Immature natural killer cell (primary cell): ENCODE results near the gene SHQ1. TPM values are rescaled to one million over a fixed set of nuclear protein-coding genes. Genes with fewer than 3 reads are reported as not detected.

Experiments
- DNase-seq, 3 donors: peaks; one replicate each; pipeline ENCODE4 v3.0.0; 2022; ENCODE audit warnings: mixed read lengths in 1 of 3
- H3K27ac Mint-ChIP-seq, 6 donors: one replicate each; pipeline ENCODE4 v1.8.0; 2020; ENCODE audit warnings: mixed read lengths in 6 of 6, mild to moderate bottlenecking in 5 of 6, inconsistent platforms in 4 of 6, moderate library complexity in 3 of 6
- H3K27me3 Mint-ChIP-seq, 3 donors: one replicate each; pipeline ENCODE4 v1.8.0; 2020 to 2021; ENCODE audit warnings: low read depth in 3 of 3, mild to moderate bottlenecking in 3 of 3, mixed read lengths in 3 of 3, moderate library complexity in 3 of 3, inconsistent platforms in 1 of 3
- H3K36me3 Mint-ChIP-seq, 3 donors: one replicate each; pipeline ENCODE4 v1.8.0; 2020; ENCODE audit warnings: mixed read lengths in 3 of 3, inconsistent platforms in 2 of 3, mild to moderate bottlenecking in 2 of 3
- H3K4me1 Mint-ChIP-seq, 2 donors: one replicate each; pipeline ENCODE4 v1.8.0; 2020; ENCODE audit warnings: inconsistent platforms in 2 of 2, mild to moderate bottlenecking in 2 of 2, mixed read lengths in 2 of 2, moderate library complexity in 1 of 2
- H3K4me3 Mint-ChIP-seq, 5 donors: one replicate each; pipeline ENCODE4 v1.8.0; 2020; ENCODE audit warnings: mild to moderate bottlenecking in 5 of 5, mixed read lengths in 5 of 5, inconsistent platforms in 3 of 5, moderate library complexity in 3 of 5
- H3K9me3 Mint-ChIP-seq, 6 donors: one replicate each; pipeline ENCODE4 v1.8.0; 2020; ENCODE audit warnings: mild to moderate bottlenecking in 6 of 6, mixed read lengths in 6 of 6, inconsistent platforms in 4 of 6, moderate library complexity in 3 of 6
- polyA plus RNA-seq, 3 donors: library from polyadenylated mRNA; unstranded; fragments of 300-500 nt; fragmentation: Illumina TruSeq; gene quantifications; one replicate each; pipeline ENCODE4 v1.2.3, GENCODE V29; 2021

Gene SHQ1
- 10 to 100 TPM; 12.4 to 27.4 (median 15.3) TPM for polyA plus RNA-seq

GRCh38 chr3:72847751-72848702 is at the start of gene SHQ1:
SHQ1 (minus strand) TSS chr3:72848445; CDS start chr3:72848340, 105 bp downstream.
- peaks cover 0 to 22% (median 3%) of the 10 kb centered on the region in 3 donors for H3K27me3 Mint-ChIP-seq
- peak within 1 kb of the TSS; percentile 71 to 92 (median 90) for H3K27ac Mint-ChIP-seq
- peak; percentile 89 to 91 (median 90) for DNase-seq
- peak within 1 kb of the TSS; percentile 87 to 96 (median 93) for H3K4me3 Mint-ChIP-seq
- H3K4me1 Mint-ChIP-seq, result peaks cover 35 to 64% of the 10 kb centered on the region in 2 donors
- peaks cover 0 to 9% (median 0%) of the 10 kb centered on the region in 3 donors for H3K36me3 Mint-ChIP-seq
- H3K9me3 Mint-ChIP-seq, result no peaks in the 10 kb centered on the region

DNA sequence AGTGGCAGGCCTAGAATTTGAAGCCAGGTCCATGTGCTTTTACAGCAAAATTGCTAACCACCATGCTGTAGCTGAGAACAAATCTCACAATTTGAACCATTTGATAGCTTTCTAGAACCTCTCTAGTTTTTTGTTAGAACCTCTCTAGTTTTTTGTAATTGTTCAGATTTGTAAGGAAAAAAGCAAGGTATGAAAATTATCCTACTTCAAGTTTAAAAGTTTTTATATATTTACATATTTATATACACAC is 49.4 kb upstream of the SHQ1 start:
- no peak for DNase-seq
- no peaks in the 10 kb centered on the region for H3K4me1 Mint-ChIP-seq
- no peak overlapping the region for H3K27ac Mint-ChIP-seq
- no peak overlapping the region for H3K4me3 Mint-ChIP-seq
- H3K9me3 Mint-ChIP-seq, result no peaks in the 10 kb centered on the region
- peaks cover 0 to 6% (median 0%) of the 10 kb centered on the region in 3 donors for H3K27me3 Mint-ChIP-seq
- H3K36me3 Mint-ChIP-seq, result no peaks in the 10 kb centered on the region

DNA sequence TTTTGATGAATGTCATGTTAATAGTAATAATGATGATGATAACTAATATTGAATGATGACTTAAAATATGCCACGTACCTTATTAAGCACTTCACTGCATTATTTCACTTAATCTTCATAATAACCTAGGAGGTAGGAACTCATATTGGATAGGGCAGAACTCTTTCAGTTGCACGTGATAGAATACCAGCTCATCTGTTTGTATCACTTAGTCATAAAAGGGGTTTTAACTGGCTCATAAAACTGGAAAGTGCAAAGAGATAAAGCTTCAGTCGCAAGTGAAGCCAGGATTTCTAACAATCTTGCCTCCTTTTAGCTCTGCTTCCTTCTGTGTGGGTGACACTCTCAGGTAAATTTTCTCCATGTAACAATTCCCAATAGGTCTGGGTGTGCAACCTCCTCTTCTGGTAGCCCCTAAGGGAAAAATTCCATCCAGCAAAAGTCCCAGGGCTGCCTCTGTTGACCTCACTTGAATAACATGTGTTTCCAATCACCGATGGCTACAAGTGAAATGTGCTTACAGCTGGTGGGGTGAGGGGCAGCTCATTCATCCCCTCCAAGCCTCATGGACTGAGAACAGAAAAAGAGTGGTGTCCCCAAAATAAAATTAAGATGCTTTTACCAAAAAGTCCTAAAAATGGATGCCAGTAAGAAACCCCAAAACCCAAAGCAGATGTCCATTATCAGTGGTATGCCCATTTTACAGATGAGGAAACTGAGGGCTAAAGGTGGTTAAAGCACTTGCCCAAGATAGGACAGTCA is 48.9 kb upstream of the SHQ1 start:
- Mint-ChIP-seq H3K4me3 (no peak overlapping the region), H3K27ac (no peak overlapping the region), H3K4me1 (no peaks in the 10 kb centered on the region), H3K27me3 (peaks cover 0 to 6% (median 1%) of the 10 kb centered on the region in 3 donors), H3K9me3 (no peaks in the 10 kb centered on the region), H3K36me3 (no peaks in the 10 kb centered on the region)
- no peak for DNase-seq

GRCh38 chr3:72894976-72895552 is 46.8 kb upstream of the SHQ1 start:
- Mint-ChIP-seq H3K36me3 (no peaks in the 10 kb centered on the region), H3K4me3 (no peak overlapping the region), H3K27ac (no peak overlapping the region), H3K4me1 (no peaks in the 10 kb centered on the region), H3K9me3 (no peaks in the 10 kb centered on the region), H3K27me3 (peaks cover 0 to 13% (median 3%) of the 10 kb centered on the region in 3 donors)
- DNase-seq, result no peak

DNA sequence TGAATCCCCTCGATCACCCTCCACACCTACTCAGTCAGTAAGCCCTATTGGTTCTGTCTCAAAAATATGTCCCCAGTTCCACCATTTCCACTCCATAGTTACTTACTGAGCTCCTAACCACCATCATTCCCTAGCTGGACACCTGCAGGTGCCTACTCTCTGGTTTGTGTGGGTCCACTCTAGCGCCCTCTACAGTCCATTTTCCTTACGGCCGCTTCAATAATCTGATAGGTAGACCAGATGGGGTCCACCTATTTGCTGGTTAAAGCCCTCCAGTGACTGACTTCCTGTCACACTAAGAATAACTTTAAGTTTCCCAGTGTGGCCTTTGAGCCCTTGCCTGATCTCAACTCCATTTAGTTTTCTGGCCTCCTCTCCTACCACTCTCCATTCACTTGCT is 44.6 kb upstream of the SHQ1 start:
- H3K4me1 Mint-ChIP-seq, result peaks cover 0 to under 1% of the 10 kb centered on the region in 2 donors
- H3K27ac Mint-ChIP-seq, result no peak overlapping the region
- DNase-seq, result no peak
- H3K4me3 Mint-ChIP-seq, result no peak overlapping the region
- peaks cover 0 to 9% (median 5%) of the 10 kb centered on the region in 3 donors for H3K27me3 Mint-ChIP-seq
- H3K36me3 Mint-ChIP-seq, result no peaks in the 10 kb centered on the region
- no peaks in the 10 kb centered on the region for H3K9me3 Mint-ChIP-seq

- Mint-ChIP-seq H3K9me3 (no peaks in the 10 kb centered on the region), H3K27me3 (peaks cover 2 to 9% (median 5%) of the 10 kb centered on the region in 3 donors), H3K27ac (no peak overlapping the region), H3K4me1 (peaks cover 4 to 7% of the 10 kb centered on the region in 2 donors), H3K36me3 (no peaks in the 10 kb centered on the region), H3K4me3 (no peak overlapping the region)
- DNase-seq, result no peak
Measured at GRCh38 chr3:72892081-72892775, 44.0 kb upstream of the SHQ1 start.

- no peak for DNase-seq
- no peak overlapping the region for H3K27ac Mint-ChIP-seq
- H3K27me3 Mint-ChIP-seq, result peaks cover 5 to 11% (median 7%) of the 10 kb centered on the region in 3 donors
- H3K4me1 Mint-ChIP-seq, result peaks cover 4 to 8% of the 10 kb centered on the region in 2 donors
- H3K36me3 Mint-ChIP-seq, result no peaks in the 10 kb centered on the region
- H3K9me3 Mint-ChIP-seq, result no peaks in the 10 kb centered on the region
- no peak overlapping the region for H3K4me3 Mint-ChIP-seq
Measured at GRCh38 chr3:72891053-72891855, 43.0 kb upstream of the SHQ1 start.

DNA sequence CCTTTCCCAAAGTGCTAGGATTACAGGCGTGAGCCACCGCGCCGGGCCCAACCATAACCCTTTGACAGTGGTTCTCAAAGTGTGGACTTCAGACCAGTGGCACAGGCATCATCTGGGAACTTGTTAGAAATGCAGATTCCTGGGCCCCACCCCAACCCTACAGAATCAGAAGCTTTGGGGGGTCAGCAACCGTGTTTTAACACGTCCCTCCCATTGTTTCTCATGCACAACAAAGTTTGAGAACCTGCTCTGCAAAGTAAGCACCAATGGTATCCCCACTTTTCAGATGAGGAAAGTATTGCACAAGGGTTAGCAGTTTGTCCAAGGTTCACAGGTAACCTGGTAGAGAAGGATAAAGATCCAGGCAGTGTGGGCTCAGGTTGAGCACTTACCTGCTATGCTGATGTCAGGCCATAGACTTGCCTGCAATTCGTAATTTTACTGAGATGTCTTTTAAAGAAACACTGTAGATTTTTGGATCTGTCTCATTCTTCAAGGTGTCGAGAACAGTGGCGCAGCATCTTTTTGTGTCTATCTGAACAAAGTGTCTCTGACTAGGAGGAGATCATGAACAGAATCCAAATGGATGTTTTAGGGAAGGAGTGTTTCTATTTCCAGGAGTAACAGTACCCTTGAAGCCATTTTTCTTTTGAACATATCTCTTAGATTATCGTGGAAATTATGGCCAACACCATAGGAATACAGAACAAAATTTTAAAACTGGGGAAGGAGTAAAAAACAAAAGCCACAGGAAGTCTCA is 42.1 kb upstream of the SHQ1 start:
- Mint-ChIP-seq H3K9me3 (no peaks in the 10 kb centered on the region), H3K36me3 (no peaks in the 10 kb centered on the region), H3K27ac (no peak overlapping the region), H3K27me3 (peaks cover 5 to 11% (median 7%) of the 10 kb centered on the region in 3 donors), H3K4me1 (peaks cover 4 to 8% of the 10 kb centered on the region in 2 donors), H3K4me3 (no peak overlapping the region)
- DNase-seq, result no peak

DNA sequence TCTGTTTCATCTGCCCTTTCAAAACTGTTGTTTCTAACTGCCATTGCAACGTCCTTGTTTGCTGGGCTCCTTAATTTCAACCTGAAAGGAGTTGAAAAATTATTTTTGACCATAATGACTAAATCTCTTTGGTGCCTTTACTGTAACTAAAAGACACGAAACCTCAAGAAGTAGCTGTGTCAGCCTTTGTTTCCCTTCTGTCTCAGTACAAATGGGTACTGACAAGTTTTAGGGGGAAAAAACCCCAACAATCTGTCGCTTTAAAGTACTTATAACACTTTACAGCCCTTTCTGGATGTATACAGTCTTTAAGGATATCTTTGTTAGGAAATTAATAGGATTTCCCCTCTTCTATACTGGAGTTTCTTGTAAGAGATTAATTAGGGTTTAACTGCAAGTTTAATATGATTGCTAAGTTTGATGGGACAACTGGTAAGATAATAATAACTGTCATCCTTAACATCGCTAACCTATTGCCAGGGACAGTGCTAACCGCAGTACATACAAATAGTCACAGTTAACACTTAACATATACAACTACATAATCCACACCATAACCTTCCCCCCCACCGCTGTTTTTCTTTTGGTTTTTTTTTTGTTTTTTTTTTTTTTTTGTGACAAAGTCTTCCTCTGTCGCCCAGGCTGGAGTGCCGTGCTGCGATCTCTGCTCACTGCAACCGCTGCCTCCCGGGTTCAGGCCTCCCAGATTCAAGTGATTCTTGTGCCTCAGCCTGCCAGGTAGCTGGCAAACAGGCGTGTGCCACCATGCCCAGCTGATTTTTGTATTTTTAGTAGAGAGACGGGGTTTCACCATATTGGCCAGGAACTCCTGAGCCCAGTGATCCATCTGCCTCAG is 41.3 kb upstream of the SHQ1 start:
- no peaks in the 10 kb centered on the region for H3K36me3 Mint-ChIP-seq
- no peak for DNase-seq
- H3K27me3 Mint-ChIP-seq, result peaks cover 5 to 11% (median 7%) of the 10 kb centered on the region in 3 donors
- H3K27ac Mint-ChIP-seq, result no peak overlapping the region
- peaks cover 4 to 8% of the 10 kb centered on the region in 2 donors for H3K4me1 Mint-ChIP-seq
- H3K9me3 Mint-ChIP-seq, result no peaks in the 10 kb centered on the region
- peak overlapping the region in 2 of 5 donors; percentile 3 to 22 for H3K4me3 Mint-ChIP-seq

DNA sequence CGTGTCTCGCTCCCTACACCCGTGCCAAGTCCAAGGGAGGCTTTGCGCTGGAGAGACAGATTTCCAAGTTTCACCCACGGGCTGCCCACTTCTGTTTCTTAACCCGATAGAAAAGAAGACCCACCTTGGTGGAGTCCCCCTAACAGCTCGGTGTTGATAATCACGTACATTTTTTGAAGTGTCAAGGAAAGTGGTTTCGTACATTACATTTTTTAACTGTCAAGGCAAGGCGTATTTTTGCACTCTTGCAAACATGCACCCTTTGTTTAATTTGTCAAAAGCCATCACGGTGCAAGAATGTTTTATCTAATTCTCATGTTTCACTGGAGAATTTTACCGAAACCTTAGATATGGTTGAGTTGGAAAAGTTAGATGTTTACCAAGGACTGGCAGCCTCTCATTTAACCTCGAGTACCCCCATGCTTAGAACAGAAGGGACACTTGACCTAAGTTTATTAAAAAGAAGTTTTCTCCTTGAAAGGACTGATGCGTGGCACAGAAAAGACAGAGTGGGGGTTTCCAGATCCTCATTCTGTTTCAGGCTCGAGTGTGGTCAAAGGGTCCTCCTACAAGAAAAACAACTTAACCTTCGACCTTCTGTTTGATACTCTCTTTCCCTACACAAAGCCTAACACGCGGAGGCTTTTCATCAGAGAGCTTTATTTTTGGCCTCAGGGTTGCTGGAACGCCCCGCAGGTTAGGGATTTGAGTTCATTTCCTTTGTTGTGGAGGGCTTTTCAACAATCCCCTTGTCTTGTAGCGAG is 40.5 kb upstream of the SHQ1 start:
- Mint-ChIP-seq H3K4me1 (peaks cover 4 to 8% of the 10 kb centered on the region in 2 donors), H3K36me3 (no peaks in the 10 kb centered on the region), H3K27ac (no peak overlapping the region), H3K9me3 (no peaks in the 10 kb centered on the region), H3K4me3 (peak overlapping the region in 3 of 5 donors; percentile 3 to 40 (median 22)), H3K27me3 (peaks cover 7 to 9% (median 7%) of the 10 kb centered on the region in 3 donors)
- no peak for DNase-seq
